GM18867 (cell line): ENCODE results near the gene ZNF484.
A peak's percentile ranks its signal among the peaks of the same experiment; 100 is the strongest.
"Not testable (repeated sequence)": the region's sequence is repeated elsewhere in the genome, so short reads cannot be mapped to it uniquely, and the experiment has no call there.

ENCODE experiments used
- ATAC-seq: cut with Tn5 transposase; IDR thresholded peaks from one replicate; pipeline ENCODE4 v1.9.1; 2021; ENCODE audit warnings: mild to moderate bottlenecking, moderate library complexity; ENCODE audit not compliant: unreplicated experiment

The ZNF484 gene

GRCh38 chr9:92864152-92864551 is 13.7 kb downstream of the ZNF484 start:
- no peak for ATAC-seq

GRCh38 chr9:92860867-92861266 is 17.0 kb downstream of the ZNF484 start:
- no peak for ATAC-seq

- no peak for ATAC-seq
Observed at GRCh38 chr9:92857236-92857635, 20.6 kb downstream of the ZNF484 start.

GRCh38 chr9:92853716-92854115 is 24.1 kb downstream of the ZNF484 start:
- no peak for ATAC-seq

- ATAC-seq = no peak
Observed at GRCh38 chr9:92850898-92851297, 26.9 kb downstream of the ZNF484 start.

GRCh38 chr9:92848740-92849139 is 29.1 kb downstream of the ZNF484 start:
- ATAC-seq = not testable (repeated sequence)

- no peak for ATAC-seq
Observed at GRCh38 chr9:92846662-92847145, 31.1 kb downstream of the ZNF484 start.

GRCh38 chr9:92838411-92838810 is 39.4 kb downstream of the ZNF484 start:
- not testable (repeated sequence) for ATAC-seq

GRCh38 chr9:92837191-92837590 is 40.6 kb downstream of the ZNF484 start:
- ATAC-seq = no peak

GRCh38 chr9:92829420-92829819 is 48.4 kb downstream of the ZNF484 start:
- ATAC-seq = no peak

- ATAC-seq = not testable (repeated sequence)
Observed at GRCh38 chr9:92825065-92825464, 52.8 kb downstream of the ZNF484 start.

GRCh38 chr9:92820964-92821363 is 56.9 kb downstream of the ZNF484 start:
- no peak for ATAC-seq

- not testable (repeated sequence) for ATAC-seq
Observed at GRCh38 chr9:92819898-92820297, 57.9 kb downstream of the ZNF484 start.

GRCh38 chr9:92809629-92810326 is 68.1 kb downstream of the ZNF484 start:
- ATAC-seq = not testable (repeated sequence)

GRCh38 chr9:92808726-92809451 is 68.9 kb downstream of the ZNF484 start:
- ATAC-seq = peak; percentile 51

- no peak for ATAC-seq
Observed at GRCh38 chr9:92807757-92808725, 69.8 kb downstream of the ZNF484 start.

GRCh38 chr9:92807031-92807756 is 70.6 kb downstream of the ZNF484 start:
- no peak for ATAC-seq

GRCh38 chr9:92804727-92805126 is 73.1 kb downstream of the ZNF484 start:
- no peak for ATAC-seq

- ATAC-seq = no peak
Observed at GRCh38 chr9:92798358-92798757, 79.5 kb downstream of the ZNF484 start.

GRCh38 chr9:92796337-92796804 is 81.5 kb downstream of the ZNF484 start:
- not testable (repeated sequence) for ATAC-seq
